ENCODE measurements around the gene CCDC24. TPM values are rescaled to one million over a fixed set of nuclear protein-coding genes. Genes with fewer than 3 reads are reported as not detected.

CCDC24 gene
- total RNA-seq, 1 experiment from 2014 or later, result 5.2 TPM

- BruUV-seq (replicated peaks), result no TSS peak
- Histone ChIP-seq H3K9me3 (no peaks in the 10 kb centered on the region), H3K27me3 (replicated peaks; ENCODE audit: control insufficient read depth, insufficient read depth, low read length) (no peaks in the 10 kb centered on the region), H3K4me1 (peaks cover 18% of the 10 kb centered on the region), H3K36me3 (ENCODE audit: control insufficient read depth, insufficient read depth, low read length) (no peaks in the 10 kb centered on the region; the same call in 1 of the 2 replicates), H3K4me3 (ENCODE audit: low read depth, low read length) (no peak overlapping the region)
- H3K9me3 Mint-ChIP-seq (ENCODE audit: unreplicated experiment), result no peaks in the 10 kb centered on the region
- ChIA-PET POLR2A (no interaction called here), CTCF (no interaction called here)
- H3K4me3 Mint-ChIP-seq (ENCODE audit: unreplicated experiment), result no peak overlapping the region
- no peaks in the 10 kb centered on the region for H3K27me3 Mint-ChIP-seq (ENCODE audit: insufficient read depth, unreplicated experiment)
- peaks cover 33% of the 10 kb centered on the region for H3K4me1 Mint-ChIP-seq (ENCODE audit: low read depth, unreplicated experiment)
- no peak for DNase-seq
- intact Hi-C loops (cut with micrococcal nuclease; ENCODE audit: unreplicated experiment), result no loop called here
- H3K36me3 Mint-ChIP-seq (ENCODE audit: insufficient read depth, unreplicated experiment), result peaks cover 28% of the 10 kb centered on the region
- TF ChIP-seq CTCF (IDR thresholded peaks at IDR 0.05; ENCODE audit: insufficient read depth in 1 of 2, low read depth in 1 of 2, low read length in 1 of 2, severe bottlenecking in 1 of 2, unreplicated experiment in 1 of 2), result no peak
- no peak overlapping the region for H3K27ac Mint-ChIP-seq (ENCODE audit: unreplicated experiment)
These were observed 8.6 kb upstream of the CCDC24 start for GRCh38 chr1:43982808-43983207.

- TF ChIP-seq CTCF (IDR thresholded peaks at IDR 0.05; ENCODE audit: insufficient read depth in 1 of 2, low read depth in 1 of 2, low read length in 1 of 2, severe bottlenecking in 1 of 2, unreplicated experiment in 1 of 2), result no peak
- peaks cover 22% of the 10 kb centered on the region for H3K36me3 Mint-ChIP-seq (ENCODE audit: insufficient read depth, unreplicated experiment)
- H3K4me1 Mint-ChIP-seq (ENCODE audit: low read depth, unreplicated experiment), result peaks cover 30% of the 10 kb centered on the region
- no peaks in the 10 kb centered on the region for H3K27me3 ChIP-seq (replicated peaks; ENCODE audit: control insufficient read depth, insufficient read depth, low read length)
- H3K27me3 Mint-ChIP-seq (ENCODE audit: insufficient read depth, unreplicated experiment), result no peaks in the 10 kb centered on the region
- H3K9me3 Mint-ChIP-seq (ENCODE audit: unreplicated experiment), result no peaks in the 10 kb centered on the region
- no peaks in the 10 kb centered on the region; the same call in 1 of the 2 replicates for H3K36me3 ChIP-seq (ENCODE audit: control insufficient read depth, insufficient read depth, low read length)
- intact Hi-C loops (cut with micrococcal nuclease; ENCODE audit: unreplicated experiment), result no loop called here
- no peak overlapping the region for H3K4me3 Mint-ChIP-seq (ENCODE audit: unreplicated experiment)
- no TSS peak for BruUV-seq (replicated peaks)
- POLR2A ChIA-PET, result no interaction called here
- DNase-seq, result no peak
- CTCF ChIA-PET, result no interaction called here
- peaks cover 13% of the 10 kb centered on the region for H3K4me1 ChIP-seq
- H3K4me3 ChIP-seq (ENCODE audit: low read depth, low read length), result no peak overlapping the region
- no peak overlapping the region for H3K27ac Mint-ChIP-seq (ENCODE audit: unreplicated experiment)
- H3K9me3 ChIP-seq, result no peaks in the 10 kb centered on the region
These were observed 8.0 kb upstream of the CCDC24 start for GRCh38 chr1:43983253-43983899.

GRCh38 chr1:43984855-43985254, 6.5 kb upstream of the CCDC24 start:
- ChIA-PET CTCF (no interaction called here), POLR2A (no interaction called here)
- BruUV-seq (replicated peaks), result no TSS peak
- H3K4me1 Mint-ChIP-seq (ENCODE audit: low read depth, unreplicated experiment), result peaks cover 30% of the 10 kb centered on the region
- intact Hi-C loops (cut with micrococcal nuclease; ENCODE audit: unreplicated experiment), result no loop called here
- Histone ChIP-seq H3K9me3 (no peaks in the 10 kb centered on the region), H3K4me1 (peaks cover 11% of the 10 kb centered on the region), H3K27me3 (replicated peaks; ENCODE audit: control insufficient read depth, insufficient read depth, low read length) (no peaks in the 10 kb centered on the region), H3K4me3 (ENCODE audit: low read depth, low read length) (no peak overlapping the region), H3K36me3 (ENCODE audit: control insufficient read depth, insufficient read depth, low read length) (no peaks in the 10 kb centered on the region; the same call in 1 of the 2 replicates)
- DNase-seq, result no peak
- no peaks in the 10 kb centered on the region for H3K9me3 Mint-ChIP-seq (ENCODE audit: unreplicated experiment)
- TF ChIP-seq CTCF (IDR thresholded peaks at IDR 0.05; ENCODE audit: insufficient read depth in 1 of 2, low read depth in 1 of 2, low read length in 1 of 2, severe bottlenecking in 1 of 2, unreplicated experiment in 1 of 2), result no peak
- H3K27me3 Mint-ChIP-seq (ENCODE audit: insufficient read depth, unreplicated experiment), result no peaks in the 10 kb centered on the region
- H3K36me3 Mint-ChIP-seq (ENCODE audit: insufficient read depth, unreplicated experiment), result peaks cover 20% of the 10 kb centered on the region
- H3K27ac Mint-ChIP-seq (ENCODE audit: unreplicated experiment), result no peak overlapping the region
- no peak overlapping the region for H3K4me3 Mint-ChIP-seq (ENCODE audit: unreplicated experiment)

All from Caco-2 (cell line).